ENCODE measurements around the gene ATXN2. TPM values are rescaled to one million over a fixed set of nuclear protein-coding genes. Genes with fewer than 3 reads are reported as not detected.
"Not testable (repeated sequence)": the region's sequence is repeated elsewhere in the genome, so short reads cannot be mapped to it uniquely, and the experiment has no call there.

ATXN2 gene
- total RNA-seq, 2 experiments from 2014 or later, result 32.2 to 35.6 TPM

- H3K4me1 Mint-ChIP-seq (ENCODE audit: low read depth), result no peaks in the 10 kb centered on the region
- no peak for TF ChIP-seq CTCF (IDR thresholded peaks at IDR 0.05)
- intact Hi-C loops (cut with micrococcal nuclease), result no loop called here
- DNase-seq (no peak), ATAC-seq (no peak)
- no peak overlapping the region for H3K27ac Mint-ChIP-seq
- H3K27me3 Mint-ChIP-seq, result no peaks in the 10 kb centered on the region
- ChIA-PET CTCF (no interaction called here), POLR2A (no interaction called here)
- H3K36me3 Mint-ChIP-seq (ENCODE audit: low read depth), result peaks cover 39% of the 10 kb centered on the region
- no peak overlapping the region for H3K4me3 Mint-ChIP-seq
- no peaks in the 10 kb centered on the region for H3K9me3 Mint-ChIP-seq
Observed at GRCh38 chr12:111494676-111495075, 104.4 kb downstream of the ATXN2 start.

DNA sequence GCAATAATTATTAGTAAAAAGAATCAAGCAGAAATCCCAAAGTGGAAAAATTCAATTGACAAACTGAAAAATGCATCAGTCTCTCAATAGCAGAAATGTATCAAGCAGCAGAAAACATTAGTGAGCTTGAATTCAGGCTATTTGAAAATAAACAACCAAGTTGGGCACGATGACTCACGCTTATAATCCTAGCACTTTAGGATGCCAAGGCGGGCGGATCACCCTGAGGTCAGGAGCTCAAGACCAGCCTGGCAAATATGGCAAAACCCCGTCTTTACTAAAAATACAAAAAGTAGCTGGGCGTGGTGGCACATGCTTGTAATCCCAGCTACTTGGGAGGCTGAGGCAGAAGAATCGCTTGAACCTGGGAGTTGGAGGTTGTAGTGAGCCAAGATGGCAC lies 106.1 kb downstream of the ATXN2 start:
- H3K4me1 Mint-ChIP-seq (ENCODE audit: low read depth); H3K27me3 Mint-ChIP-seq; POLR2A ChIA-PET; ATAC-seq; H3K27ac Mint-ChIP-seq; intact Hi-C loops (cut with micrococcal nuclease); H3K4me3 Mint-ChIP-seq; DNase-seq; H3K9me3 Mint-ChIP-seq: not testable (repeated sequence)
- peaks cover 35% of the 10 kb centered on the region for H3K36me3 Mint-ChIP-seq (ENCODE audit: low read depth)
- CTCF ChIA-PET, result interaction anchor here (0.8 to 2.8 kb wide), 2 partner anchors 37 to 96 kb away, joined by 3 to 11 read pairs; no protein-coding TSS in a partner anchor

DNA sequence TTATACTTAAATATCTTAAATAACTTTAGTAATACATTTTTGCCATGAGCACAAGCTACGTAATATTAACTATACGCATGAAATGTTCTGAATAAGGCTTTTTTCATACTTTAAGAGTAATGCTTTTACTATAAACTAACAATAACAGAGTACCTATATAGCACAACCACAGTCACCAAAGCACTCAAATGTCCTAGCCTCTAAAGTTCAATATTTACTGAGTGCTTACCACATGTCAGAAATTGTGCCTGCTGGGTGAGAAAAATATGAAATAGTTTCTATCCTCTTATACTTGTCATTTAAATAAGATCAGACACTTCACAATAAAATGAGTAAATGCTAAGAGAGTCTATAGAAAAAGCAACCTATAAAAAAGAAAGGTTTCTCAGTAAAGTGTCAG lies 110.3 kb downstream of the ATXN2 start:
- H3K9me3 Mint-ChIP-seq, result no peaks in the 10 kb centered on the region
- H3K36me3 Mint-ChIP-seq (ENCODE audit: low read depth), result peaks cover 26% of the 10 kb centered on the region
- CTCF ChIA-PET, result interaction anchor here (1.3 to 3.7 kb wide), 2 partner anchors 37 to 92 kb away, joined by 4 to 14 read pairs; no protein-coding TSS in a partner anchor
- TF ChIP-seq CTCF (IDR thresholded peaks at IDR 0.05), result no peak
- ATAC-seq, result no peak
- H3K4me3 Mint-ChIP-seq, result no peak overlapping the region
- POLR2A ChIA-PET, result no interaction called here
- H3K27ac Mint-ChIP-seq, result no peak overlapping the region
- no peaks in the 10 kb centered on the region for H3K4me1 Mint-ChIP-seq (ENCODE audit: low read depth)
- intact Hi-C loops (cut with micrococcal nuclease), result no loop called here
- no peaks in the 10 kb centered on the region for H3K27me3 Mint-ChIP-seq
- DNase-seq, result no peak

DNA sequence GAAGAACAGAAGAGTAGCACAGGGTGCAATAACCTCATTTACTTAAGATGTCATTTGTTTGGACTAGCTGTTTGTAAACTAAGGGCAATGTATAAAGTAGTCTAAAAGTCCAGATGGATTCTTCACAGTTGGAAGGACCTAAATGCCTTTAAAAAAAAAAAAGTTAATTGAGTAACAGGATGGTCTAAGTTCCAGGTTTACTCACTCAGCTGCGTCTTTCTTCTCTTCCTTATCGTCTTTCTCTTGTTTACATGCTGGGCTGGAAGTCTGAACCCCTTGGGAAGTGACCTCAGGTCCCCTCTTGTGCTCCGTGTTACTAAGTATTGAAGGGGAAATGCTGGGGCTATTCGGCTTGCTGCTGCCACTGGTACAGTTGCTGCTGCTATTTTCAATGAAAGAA lies 110.8 kb downstream of the ATXN2 start:
- CTCF ChIA-PET, result interaction anchor here (3.7 kb wide), 1 partner anchor 91 kb away, joined by 14 read pairs; no protein-coding TSS in a partner anchor
- peaks cover 26% of the 10 kb centered on the region for H3K36me3 Mint-ChIP-seq (ENCODE audit: low read depth)
- H3K27me3 Mint-ChIP-seq, result no peaks in the 10 kb centered on the region

DNA sequence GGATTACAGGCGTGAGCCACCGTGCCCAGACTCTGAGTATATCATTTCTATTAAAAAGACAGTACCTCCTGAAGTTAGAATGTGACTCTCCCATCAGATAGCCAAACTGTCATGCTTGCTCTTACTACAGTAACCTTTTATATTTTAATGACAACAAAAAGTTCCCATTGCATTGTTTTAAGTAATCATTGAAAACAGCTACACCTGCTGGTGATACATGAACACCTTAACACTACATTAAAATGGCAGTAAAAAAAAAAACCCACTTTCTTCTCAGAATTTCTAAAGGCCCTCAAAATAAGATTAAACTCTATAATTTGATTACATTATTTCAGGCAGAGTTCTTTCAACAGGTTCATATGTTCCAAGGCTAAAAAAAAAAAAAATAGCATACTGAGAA lies 116.7 kb downstream of the ATXN2 start:
- Mint-ChIP-seq H3K4me1 (ENCODE audit: low read depth) (no peaks in the 10 kb centered on the region), H3K36me3 (ENCODE audit: low read depth) (peaks cover 12% of the 10 kb centered on the region), H3K27ac (no peak overlapping the region), H3K9me3 (no peaks in the 10 kb centered on the region), H3K27me3 (no peaks in the 10 kb centered on the region), H3K4me3 (no peak overlapping the region)
- ChIA-PET CTCF (interaction anchor here (1.1 kb wide), 1 partner anchor 86 kb away, joined by 4 read pairs; no protein-coding TSS in a partner anchor), POLR2A (no interaction called here)
- no peak for TF ChIP-seq CTCF (IDR thresholded peaks at IDR 0.05)
- no peak for ATAC-seq
- intact Hi-C loops (cut with micrococcal nuclease), result no loop called here
- no peak for DNase-seq

More for the DNA sequence above, 110.8 kb downstream of the ATXN2 start:
- POLR2A ChIA-PET, result no interaction called here
- intact Hi-C loops (cut with micrococcal nuclease), result no loop called here
- DNase-seq (no peak), ATAC-seq (no peak)
- Mint-ChIP-seq H3K27ac (no peak overlapping the region), H3K4me3 (no peak overlapping the region), H3K9me3 (no peaks in the 10 kb centered on the region), H3K4me1 (ENCODE audit: low read depth) (no peaks in the 10 kb centered on the region)
- no peak for TF ChIP-seq CTCF (IDR thresholded peaks at IDR 0.05)

Data from activated CD8-positive, alpha-beta T cell treated with anti-CD3 and anti-CD28 coated beads for 36 hours (primary cell).